Body of pancreas (tissue), 4 donors: ENCODE data around the gene SIT1. TPM values are rescaled to one million over a fixed set of nuclear protein-coding genes. Genes with fewer than 3 reads are reported as not detected.
A peak's percentile ranks its signal among the peaks of the same experiment; 100 is the strongest.

Source experiments
- ATAC-seq: fragments of 150-250 bp; one replicate; pipeline ENCODE4 v1.9.1; 2016
- DNase-seq, 4 donors: peaks; one replicate each; pipeline ENCODE4 v3.0.0-alpha.2; 2019
- H3K27ac ChIP-seq, 4 donors: fragments of 200-600 bp; sonication (generic); 1 replicate in 3 of 4; 2 replicates in 1 of 4; pipeline versions ENCODE4 v1.5.1 to v1.6.1; 2016 to 2019; ENCODE audit warnings: mild to moderate bottlenecking in 1 of 4, mixed read lengths in 1 of 4, moderate library complexity in 1 of 4
- H3K27me3 ChIP-seq, 2 donors: fragments of 200-600 bp; sonication (generic); one replicate each; pipeline ENCODE4 v1.6.0; 2016; ENCODE audit warnings: mild to moderate bottlenecking in 1 of 2
- H3K36me3 ChIP-seq, 2 donors: fragments of 200-600 bp; sonication (generic); replicated peaks in 1 of 2; 2 replicates each; pipeline ENCODE4 v1.5.1; 2016; ENCODE audit warnings: low read depth in 2 of 2; ENCODE audit not compliant: insufficient read depth in 1 of 2
- H3K4me1 ChIP-seq: fragments of 200-600 bp; sonication (generic); one replicate; pipeline ENCODE4 v1.6.0; 2016
- H3K4me3 ChIP-seq, 2 donors: fragments of 200-600 bp; sonication (generic); 1 replicate in 1 of 2; 2 replicates in 1 of 2; pipeline ENCODE4 v1.5.1; 2016 to 2019
- H3K9me3 ChIP-seq, 3 donors: fragments of 200-600 bp; sonication (generic); 1 replicate in 2 of 3; 2 replicates in 1 of 3; pipeline ENCODE4 v1.5.1; 2016
- POLR2A ChIP-seq, 3 donors: fragments of 450-650 bp; IDR thresholded peaks; one replicate each; pipeline ENCODE4 v1.6.1; 2016; ENCODE audit warnings: antibody characterized with exemption in 3 of 3, mild to moderate bottlenecking in 2 of 3
- WGBS, 2 donors: methylation state at CpG; one replicate each; pipeline ENCODE4 v1.1.5; 2017; 5-methylcytosine and 5-hydroxymethylcytosine counted together
- intact Hi-C: fragments of 100-400 bp; cut with DNase I; formaldehyde crosslinking; loops from one replicate; pipeline ENCODE4 v1.15.1; 2023
- total RNA-seq, 2 donors: library from RNA; depleted of rRNA; stranded (reverse); fragments of >200 nt; gene quantifications; one replicate each; pipeline ENCODE4 v1.1.0, GENCODE V29; 2016
- TF ChIP-seq, protein P1 (sequence below), 7 experiments: fragments of 450-650 bp in 4 of 7; fragments of 200-600 bp in 3 of 7; sonication (generic) in 3 of 7; IDR thresholded peaks; one replicate each; pipeline ENCODE4 v1.5.1; 2016 to 2019; ENCODE audit warnings: antibody characterized with exemption in 7 of 7

SIT1 gene
- total RNA-seq, 2 donors from 2014 or later, result 0.26 TPM; not detected in 1

DNA sequence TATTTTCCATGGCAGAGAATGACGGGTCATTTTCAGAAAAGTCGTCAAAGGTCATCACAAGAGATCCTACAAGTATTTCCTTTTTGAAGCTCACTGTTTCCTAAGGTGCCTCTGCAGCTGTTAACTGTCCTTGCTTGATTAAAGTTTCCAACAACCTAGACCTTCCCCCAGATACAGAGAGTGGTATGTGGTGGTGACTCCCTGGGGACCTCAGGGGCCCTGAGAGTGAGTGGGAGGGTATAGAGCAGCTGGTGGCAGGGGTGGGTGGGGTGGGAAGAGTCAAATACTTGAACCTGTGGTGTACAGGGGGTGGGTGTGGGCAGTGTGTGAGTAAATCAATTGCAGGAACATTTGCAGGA lies 31.0 kb downstream of the SIT1 start:
- Histone ChIP-seq H3K27ac (no peak overlapping the region), H3K4me1 (peaks cover 14% of the 10 kb centered on the region), H3K36me3 (no peaks in the 10 kb centered on the region), H3K27me3 (no peaks in the 10 kb centered on the region), H3K9me3 (no peaks in the 10 kb centered on the region), H3K4me3 (no peak overlapping the region)
- ATAC-seq, result no peak
- no peak for TF ChIP-seq POLR2A (IDR thresholded peaks at IDR 0.05)
- TF ChIP-seq, protein P1, sequence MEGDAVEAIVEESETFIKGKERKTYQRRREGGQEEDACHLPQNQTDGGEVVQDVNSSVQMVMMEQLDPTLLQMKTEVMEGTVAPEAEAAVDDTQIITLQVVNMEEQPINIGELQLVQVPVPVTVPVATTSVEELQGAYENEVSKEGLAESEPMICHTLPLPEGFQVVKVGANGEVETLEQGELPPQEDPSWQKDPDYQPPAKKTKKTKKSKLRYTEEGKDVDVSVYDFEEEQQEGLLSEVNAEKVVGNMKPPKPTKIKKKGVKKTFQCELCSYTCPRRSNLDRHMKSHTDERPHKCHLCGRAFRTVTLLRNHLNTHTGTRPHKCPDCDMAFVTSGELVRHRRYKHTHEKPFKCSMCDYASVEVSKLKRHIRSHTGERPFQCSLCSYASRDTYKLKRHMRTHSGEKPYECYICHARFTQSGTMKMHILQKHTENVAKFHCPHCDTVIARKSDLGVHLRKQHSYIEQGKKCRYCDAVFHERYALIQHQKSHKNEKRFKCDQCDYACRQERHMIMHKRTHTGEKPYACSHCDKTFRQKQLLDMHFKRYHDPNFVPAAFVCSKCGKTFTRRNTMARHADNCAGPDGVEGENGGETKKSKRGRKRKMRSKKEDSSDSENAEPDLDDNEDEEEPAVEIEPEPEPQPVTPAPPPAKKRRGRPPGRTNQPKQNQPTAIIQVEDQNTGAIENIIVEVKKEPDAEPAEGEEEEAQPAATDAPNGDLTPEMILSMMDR (IDR thresholded peaks at IDR 0.05), result no peak
- WGBS, 2 donors, result 59 to 80% methylated on average over 1 to 2 of the region's 2 CpGs
- DNase-seq, result no peak
- intact Hi-C loops, result no loop called here

DNA sequence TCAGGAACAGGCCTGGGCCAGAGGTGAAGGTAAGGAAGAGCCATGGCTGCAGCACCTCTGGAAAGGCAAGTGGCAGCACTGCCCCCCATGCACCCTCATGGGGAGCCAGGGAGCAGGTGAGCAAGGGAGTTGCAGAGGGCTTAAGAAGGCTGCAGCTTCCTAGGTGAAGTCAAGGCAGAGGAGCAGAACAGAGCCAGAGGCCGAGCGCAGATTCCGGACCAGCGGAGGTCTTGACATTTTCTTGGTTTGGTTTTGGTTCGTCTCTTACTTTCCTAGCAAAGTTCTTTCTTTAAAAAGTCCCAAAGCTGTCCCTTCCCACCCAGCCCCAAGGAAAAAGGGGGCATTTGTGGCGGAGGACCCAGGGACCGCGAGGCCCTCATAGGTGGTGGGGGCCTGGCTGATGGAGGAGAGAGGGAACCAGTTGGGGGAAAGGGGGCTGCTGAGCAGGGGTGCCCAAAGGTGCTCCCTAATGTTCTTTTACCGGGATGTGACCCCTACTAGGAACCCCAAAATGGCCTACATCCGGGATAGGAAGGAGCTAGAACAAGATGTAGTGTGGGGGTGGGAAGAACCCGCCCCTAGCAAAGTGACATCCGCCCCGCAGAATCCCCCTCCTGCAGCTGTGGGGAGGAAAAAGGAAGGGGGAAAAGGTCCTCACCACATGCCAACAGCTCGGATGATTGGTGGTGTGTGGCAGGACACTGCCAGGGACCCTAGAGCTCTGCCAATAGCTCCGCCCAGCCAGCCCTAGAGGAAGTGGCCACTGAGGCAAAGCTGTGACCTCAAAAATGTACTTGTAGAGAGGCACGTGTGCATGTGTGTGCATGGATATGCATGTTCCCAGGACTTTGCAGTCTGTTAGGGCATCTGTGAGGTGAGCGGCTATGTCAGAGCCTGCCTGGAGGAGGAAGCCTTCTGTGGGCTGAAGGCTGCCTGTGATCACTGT lies 31.6 kb downstream of the SIT1 start:
- ATAC-seq (no peak), DNase-seq (peak in 1 of 4 donors; percentile 73)
- intact Hi-C loops, result no loop called here
- H3K36me3 ChIP-seq, result no peaks in the 10 kb centered on the region
- 80 to 93% methylated on average over 14 to 17 of the region's 17 CpGs for WGBS, 2 donors
- H3K27ac ChIP-seq, result peak overlapping the region in 1 of 4 donors; percentile 28
- TF ChIP-seq, protein P1 (IDR thresholded peaks at IDR 0.05), result no peak
- TF ChIP-seq POLR2A (IDR thresholded peaks at IDR 0.05), result peak in 1 of 3 donors; percentile 28
- H3K9me3 ChIP-seq, result no peaks in the 10 kb centered on the region
- H3K4me3 ChIP-seq, result no peak overlapping the region
- H3K27me3 ChIP-seq, result no peaks in the 10 kb centered on the region
- H3K4me1 ChIP-seq, result peaks cover 14% of the 10 kb centered on the region

DNA sequence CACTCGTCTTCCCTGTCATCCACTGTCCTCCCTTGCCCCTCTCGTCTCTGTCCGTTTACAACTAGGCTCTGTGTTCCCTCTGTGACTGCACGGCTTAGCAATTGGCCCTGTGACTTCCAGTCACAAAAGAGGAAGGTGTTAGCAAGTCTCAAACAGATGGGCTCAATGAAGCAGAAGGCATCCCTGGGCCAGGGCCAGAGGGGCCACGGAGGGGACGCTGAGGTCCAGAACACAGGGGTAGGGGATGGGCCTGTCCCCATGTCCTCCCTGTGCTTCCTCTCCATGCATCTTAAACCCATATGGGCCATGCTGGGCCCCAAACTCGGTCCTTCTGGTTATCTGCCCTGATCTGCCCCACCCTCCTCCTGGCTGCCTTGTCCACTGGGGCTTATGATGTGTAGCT lies 32.4 kb downstream of the SIT1 start, which contains the start of gene CD72:
Gene CD72 (minus strand): TSS at position 89 of the 403 bp plus-strand sequence. CDS start 110 bp downstream, outside the sequence.
- no peaks in the 10 kb centered on the region for H3K9me3 ChIP-seq
- H3K36me3 ChIP-seq, result no peaks in the 10 kb centered on the region
- H3K27ac ChIP-seq, result peak within 1 kb of the TSS in 1 of 4 donors; percentile 28
- TF ChIP-seq, protein P1 (IDR thresholded peaks at IDR 0.05), result no peak
- TF ChIP-seq POLR2A (IDR thresholded peaks at IDR 0.05), result peak in 1 of 3 donors; percentile 50
- intact Hi-C loops, result no loop called here
- no peaks in the 10 kb centered on the region for H3K27me3 ChIP-seq
- no peak within 1 kb of the TSS for H3K4me3 ChIP-seq
- ATAC-seq (no peak), DNase-seq (peak in 1 of 4 donors; percentile 54)
- peaks cover 14% of the 10 kb centered on the region for H3K4me1 ChIP-seq
- 66 to 82% methylated on average over 5 to 7 of the region's 7 CpGs for WGBS, 2 donors

DNA sequence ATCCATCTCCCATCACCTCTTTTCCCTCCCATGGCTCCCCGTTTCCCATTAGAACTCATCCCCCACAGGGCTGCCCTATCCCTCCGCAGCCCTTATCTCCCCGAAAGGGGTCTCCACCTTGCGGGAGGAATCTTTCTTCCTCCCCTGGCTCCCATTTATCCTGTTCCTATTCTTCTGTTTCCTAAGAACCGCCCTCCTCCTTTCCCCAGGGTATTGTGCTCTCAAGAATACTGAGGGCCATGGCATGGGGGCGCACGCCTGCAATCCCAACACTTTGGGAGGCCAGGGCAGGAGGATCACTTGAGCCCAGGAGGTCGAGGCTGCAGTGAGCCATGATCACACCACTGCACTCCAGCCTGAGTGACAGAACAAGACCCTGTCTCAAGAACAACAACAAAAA lies 33.2 kb downstream of the SIT1 start:
- Histone ChIP-seq H3K27ac (no peak overlapping the region), H3K9me3 (no peaks in the 10 kb centered on the region), H3K36me3 (no peaks in the 10 kb centered on the region), H3K27me3 (no peaks in the 10 kb centered on the region), H3K4me3 (no peak overlapping the region), H3K4me1 (peaks cover 14% of the 10 kb centered on the region)
- intact Hi-C loops, result no loop called here
- no peak for TF ChIP-seq POLR2A (IDR thresholded peaks at IDR 0.05)
- TF ChIP-seq, protein P1 (IDR thresholded peaks at IDR 0.05), result no peak
- WGBS, 2 donors, result 58 to 60% methylated on average over 7 to 8 of the region's 8 CpGs
- ATAC-seq (no peak), DNase-seq (no peak)
